Choroid plexus epithelial cell (primary cell): ENCODE data around the gene RNF222.
"Not testable (repeated sequence)": the region's sequence is repeated elsewhere in the genome, so short reads cannot be mapped to it uniquely, and the experiment has no call there.

Experiments used
- DNase-seq: peaks from one replicate; pipeline ENCODE4 v3.0.0-alpha.2; 2010; ENCODE audit warnings: low read depth
- H3K4me3 ChIP-seq: 2 replicates; pipeline ENCODE4 v1.5.1; 2011; ENCODE audit warnings: low read depth, mild to moderate bottlenecking, control low read depth, low read length, moderate library complexity
- TF ChIP-seq, protein P1 (sequence below): conservative IDR thresholded peaks from 2 replicates; pipeline ENCODE4 v1.5.1; 2011; ENCODE audit warnings: low read depth, mild to moderate bottlenecking, control low read depth, inconsistent platforms, low read length, moderate library complexity

Gene RNF222

GRCh38 chr17:8360751-8361150, 36.9 kb downstream of the RNF222 start:
- no peak overlapping the region for H3K4me3 ChIP-seq
- no peak for DNase-seq
- TF ChIP-seq, protein P1, sequence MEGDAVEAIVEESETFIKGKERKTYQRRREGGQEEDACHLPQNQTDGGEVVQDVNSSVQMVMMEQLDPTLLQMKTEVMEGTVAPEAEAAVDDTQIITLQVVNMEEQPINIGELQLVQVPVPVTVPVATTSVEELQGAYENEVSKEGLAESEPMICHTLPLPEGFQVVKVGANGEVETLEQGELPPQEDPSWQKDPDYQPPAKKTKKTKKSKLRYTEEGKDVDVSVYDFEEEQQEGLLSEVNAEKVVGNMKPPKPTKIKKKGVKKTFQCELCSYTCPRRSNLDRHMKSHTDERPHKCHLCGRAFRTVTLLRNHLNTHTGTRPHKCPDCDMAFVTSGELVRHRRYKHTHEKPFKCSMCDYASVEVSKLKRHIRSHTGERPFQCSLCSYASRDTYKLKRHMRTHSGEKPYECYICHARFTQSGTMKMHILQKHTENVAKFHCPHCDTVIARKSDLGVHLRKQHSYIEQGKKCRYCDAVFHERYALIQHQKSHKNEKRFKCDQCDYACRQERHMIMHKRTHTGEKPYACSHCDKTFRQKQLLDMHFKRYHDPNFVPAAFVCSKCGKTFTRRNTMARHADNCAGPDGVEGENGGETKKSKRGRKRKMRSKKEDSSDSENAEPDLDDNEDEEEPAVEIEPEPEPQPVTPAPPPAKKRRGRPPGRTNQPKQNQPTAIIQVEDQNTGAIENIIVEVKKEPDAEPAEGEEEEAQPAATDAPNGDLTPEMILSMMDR = no peak

DNA sequence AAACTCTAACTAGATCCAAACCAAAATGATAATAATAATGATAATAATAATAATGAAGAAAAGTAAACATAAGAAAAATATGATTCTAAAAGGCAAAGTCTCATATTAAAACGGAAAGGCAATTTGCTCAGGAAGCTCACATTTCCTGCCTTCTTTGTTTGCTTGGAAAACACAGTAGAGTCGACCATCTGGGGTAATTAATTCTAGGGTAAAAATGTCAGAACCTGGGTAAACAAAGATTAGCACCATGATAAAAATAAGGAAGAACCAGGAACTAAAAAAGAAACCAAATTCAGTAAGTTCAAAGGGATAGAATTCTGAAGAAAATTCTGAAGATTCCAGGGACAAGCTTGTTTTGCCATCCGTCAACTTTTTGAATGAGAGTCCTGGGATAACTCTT, 37.4 kb downstream of the RNF222 start:
- DNase-seq = no peak
- TF ChIP-seq, protein P1 = no peak
- no peak overlapping the region for H3K4me3 ChIP-seq

DNA sequence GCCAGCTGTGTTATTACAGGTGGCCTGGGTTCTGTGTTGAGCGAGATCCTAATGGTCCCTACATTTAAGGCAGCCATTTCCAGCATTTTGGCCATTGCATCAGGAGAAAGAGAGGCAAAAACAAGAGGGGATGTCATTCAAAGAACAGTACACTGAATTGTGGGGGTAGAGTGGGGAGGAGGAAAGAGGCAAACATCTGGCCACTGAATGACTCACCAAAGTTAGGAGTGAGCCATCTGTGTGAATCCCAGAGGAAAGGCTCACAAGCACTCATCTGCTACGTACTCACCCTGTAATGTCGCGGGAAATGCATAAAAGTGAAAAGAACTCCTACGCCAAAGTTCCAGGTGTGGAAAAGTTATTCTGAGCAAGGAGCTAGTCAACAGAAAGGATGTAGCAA, 37.9 kb downstream of the RNF222 start:
- H3K4me3 ChIP-seq = no peak overlapping the region
- DNase-seq = peak; percentile 80
- TF ChIP-seq, protein P1 = no peak

GRCh38 chr17:8357910-8358309, 39.7 kb downstream of the RNF222 start:
- DNase-seq = no peak
- H3K4me3 ChIP-seq = no peak overlapping the region
- TF ChIP-seq, protein P1 = no peak

GRCh38 chr17:8354236-8354635, 43.4 kb downstream of the RNF222 start:
- TF ChIP-seq, protein P1 = no peak
- no peak for DNase-seq
- H3K4me3 ChIP-seq = no peak overlapping the region

DNA sequence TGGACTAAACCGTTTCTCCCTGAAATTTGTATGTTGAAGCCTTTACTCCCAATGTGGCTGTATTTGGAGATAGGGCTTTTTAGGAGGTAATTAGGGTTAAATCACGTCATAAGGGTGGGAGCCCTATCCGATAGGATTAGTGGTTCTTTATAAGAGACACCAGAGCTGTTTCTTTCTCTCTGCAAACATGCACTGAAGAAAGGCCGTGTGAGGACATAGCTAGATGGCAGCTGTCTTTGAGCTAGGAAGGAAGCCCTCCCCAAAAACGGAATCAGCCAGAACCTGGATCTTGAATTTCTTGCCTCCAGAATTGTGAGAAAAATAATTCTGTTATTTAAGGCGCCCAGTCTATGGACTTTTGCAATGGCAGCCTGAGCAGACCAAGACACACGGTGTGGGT, 43.9 kb downstream of the RNF222 start:
- H3K4me3 ChIP-seq = no peak overlapping the region
- no peak for DNase-seq
- TF ChIP-seq, protein P1 = no peak

DNA sequence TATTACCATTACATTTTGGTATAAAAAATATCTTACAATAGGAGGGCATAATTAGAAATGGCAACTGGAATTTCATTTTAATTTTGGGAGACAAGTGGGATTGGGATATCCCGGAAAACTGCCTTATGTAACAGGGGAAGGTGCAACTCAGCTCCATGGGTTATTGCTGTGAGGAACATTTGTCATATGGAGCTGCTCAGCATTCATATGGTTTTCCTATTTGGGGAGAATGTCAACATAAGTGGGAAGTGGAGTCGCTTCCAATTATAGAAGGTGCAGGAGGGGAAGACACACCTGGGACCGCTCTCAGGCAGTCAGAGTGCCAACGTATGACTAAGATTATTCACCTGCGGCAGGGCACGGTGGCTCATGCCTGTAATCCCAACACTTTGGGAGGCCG, 47.3 kb downstream of the RNF222 start:
- DNase-seq = no peak
- H3K4me3 ChIP-seq = no peak overlapping the region
- TF ChIP-seq, protein P1 = no peak

- H3K4me3 ChIP-seq, DNase-seq: not testable (repeated sequence)
Measured at GRCh38 chr17:8347001-8347400, 50.6 kb downstream of the RNF222 start.
